C4-2B (cell line): ENCODE data around the gene SRF.

Source experiments
- ZFX ChIP-seq: fragments of 450-650 bp; IDR thresholded peaks from 2 replicates; pipeline ENCODE4 v1.6.1; 2017
- TF ChIP-seq, protein P1 (sequence below): fragments of 450-650 bp; conservative IDR thresholded peaks from 2 replicates; pipeline ENCODE4 v1.5.1; 2017; ENCODE audit warnings: mild to moderate bottlenecking

GRCh38 chr6:43127180-43127579, 43.9 kb upstream of the SRF start:
- TF ChIP-seq, protein P1, sequence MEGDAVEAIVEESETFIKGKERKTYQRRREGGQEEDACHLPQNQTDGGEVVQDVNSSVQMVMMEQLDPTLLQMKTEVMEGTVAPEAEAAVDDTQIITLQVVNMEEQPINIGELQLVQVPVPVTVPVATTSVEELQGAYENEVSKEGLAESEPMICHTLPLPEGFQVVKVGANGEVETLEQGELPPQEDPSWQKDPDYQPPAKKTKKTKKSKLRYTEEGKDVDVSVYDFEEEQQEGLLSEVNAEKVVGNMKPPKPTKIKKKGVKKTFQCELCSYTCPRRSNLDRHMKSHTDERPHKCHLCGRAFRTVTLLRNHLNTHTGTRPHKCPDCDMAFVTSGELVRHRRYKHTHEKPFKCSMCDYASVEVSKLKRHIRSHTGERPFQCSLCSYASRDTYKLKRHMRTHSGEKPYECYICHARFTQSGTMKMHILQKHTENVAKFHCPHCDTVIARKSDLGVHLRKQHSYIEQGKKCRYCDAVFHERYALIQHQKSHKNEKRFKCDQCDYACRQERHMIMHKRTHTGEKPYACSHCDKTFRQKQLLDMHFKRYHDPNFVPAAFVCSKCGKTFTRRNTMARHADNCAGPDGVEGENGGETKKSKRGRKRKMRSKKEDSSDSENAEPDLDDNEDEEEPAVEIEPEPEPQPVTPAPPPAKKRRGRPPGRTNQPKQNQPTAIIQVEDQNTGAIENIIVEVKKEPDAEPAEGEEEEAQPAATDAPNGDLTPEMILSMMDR: no peak
- no peak for TF ChIP-seq ZFX
